Astrocyte (in vitro differentiated cells and primary cell): Measurements from ENCODE around the gene GRIP1.

Experiments used
- EZH2 ChIP-seq: IDR thresholded peaks from 2 replicates; pipeline ENCODE4 v1.6.1; 2012; ENCODE audit warnings: mild to moderate bottlenecking, low read length, inconsistent platforms; ENCODE audit not compliant: insufficient read depth
- TF ChIP-seq, protein P1 (sequence below): IDR thresholded peaks from 2 replicates; pipeline ENCODE4 v1.5.1; 2011; ENCODE audit warnings: low read depth, mild to moderate bottlenecking, inconsistent platforms, low read length, moderate library complexity; ENCODE audit not compliant: insufficient read depth

DNA sequence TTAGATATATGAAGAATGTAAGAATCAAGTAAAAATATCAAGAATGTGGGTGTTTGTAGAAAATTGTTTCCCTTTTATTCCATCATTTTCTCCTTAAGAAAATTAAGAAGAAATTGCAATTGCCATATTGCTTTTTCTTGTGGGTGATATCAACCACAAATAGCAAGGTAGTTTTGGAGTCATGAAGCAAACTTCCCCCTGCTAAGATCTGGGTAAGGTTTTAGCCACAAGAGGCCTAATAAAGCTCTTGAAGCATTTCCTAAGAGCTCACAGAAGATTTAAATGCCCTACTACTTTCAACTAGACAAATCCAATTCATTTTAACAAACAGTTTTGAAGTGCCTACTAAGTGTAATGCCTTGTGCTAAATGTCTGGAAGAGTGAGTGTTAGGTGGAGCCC, 2.6 kb downstream of the GRIP1 start:
- TF ChIP-seq, protein P1, sequence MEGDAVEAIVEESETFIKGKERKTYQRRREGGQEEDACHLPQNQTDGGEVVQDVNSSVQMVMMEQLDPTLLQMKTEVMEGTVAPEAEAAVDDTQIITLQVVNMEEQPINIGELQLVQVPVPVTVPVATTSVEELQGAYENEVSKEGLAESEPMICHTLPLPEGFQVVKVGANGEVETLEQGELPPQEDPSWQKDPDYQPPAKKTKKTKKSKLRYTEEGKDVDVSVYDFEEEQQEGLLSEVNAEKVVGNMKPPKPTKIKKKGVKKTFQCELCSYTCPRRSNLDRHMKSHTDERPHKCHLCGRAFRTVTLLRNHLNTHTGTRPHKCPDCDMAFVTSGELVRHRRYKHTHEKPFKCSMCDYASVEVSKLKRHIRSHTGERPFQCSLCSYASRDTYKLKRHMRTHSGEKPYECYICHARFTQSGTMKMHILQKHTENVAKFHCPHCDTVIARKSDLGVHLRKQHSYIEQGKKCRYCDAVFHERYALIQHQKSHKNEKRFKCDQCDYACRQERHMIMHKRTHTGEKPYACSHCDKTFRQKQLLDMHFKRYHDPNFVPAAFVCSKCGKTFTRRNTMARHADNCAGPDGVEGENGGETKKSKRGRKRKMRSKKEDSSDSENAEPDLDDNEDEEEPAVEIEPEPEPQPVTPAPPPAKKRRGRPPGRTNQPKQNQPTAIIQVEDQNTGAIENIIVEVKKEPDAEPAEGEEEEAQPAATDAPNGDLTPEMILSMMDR: no peak
- no peak for TF ChIP-seq EZH2
